NB4 (cell line): ENCODE measurements around the gene SUSD4.

Experiments used
- MYC ChIP-seq: IDR thresholded peaks from 2 replicates; pipeline ENCODE4 v1.6.1; 2011; ENCODE audit warnings: low read depth, low read length
- TF ChIP-seq, protein P1 (sequence below): IDR thresholded peaks from one replicate; pipeline ENCODE4 v1.5.1; 2012; ENCODE audit warnings: low read depth, low read length

DNA sequence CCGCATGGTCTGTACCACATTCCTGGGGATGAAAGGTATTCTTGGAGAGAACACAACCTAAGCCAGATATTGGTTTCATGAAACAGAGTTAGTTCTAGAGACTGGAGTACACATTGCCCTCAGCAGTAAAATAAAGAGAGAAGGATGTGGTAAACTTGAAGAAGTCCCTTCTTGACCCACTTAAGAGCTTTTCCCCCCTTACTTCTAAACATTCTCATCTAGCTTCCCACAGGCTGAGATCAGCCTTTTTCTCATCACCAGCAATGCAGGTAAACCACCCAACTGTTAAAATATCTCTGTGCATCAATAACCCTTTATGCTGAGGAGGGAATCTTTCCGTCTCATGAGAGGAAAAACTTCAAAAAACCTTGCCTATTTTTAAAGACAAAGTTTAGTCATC lies 62.6 kb downstream of the SUSD4 start:
- no peak for TF ChIP-seq MYC
- TF ChIP-seq, protein P1, sequence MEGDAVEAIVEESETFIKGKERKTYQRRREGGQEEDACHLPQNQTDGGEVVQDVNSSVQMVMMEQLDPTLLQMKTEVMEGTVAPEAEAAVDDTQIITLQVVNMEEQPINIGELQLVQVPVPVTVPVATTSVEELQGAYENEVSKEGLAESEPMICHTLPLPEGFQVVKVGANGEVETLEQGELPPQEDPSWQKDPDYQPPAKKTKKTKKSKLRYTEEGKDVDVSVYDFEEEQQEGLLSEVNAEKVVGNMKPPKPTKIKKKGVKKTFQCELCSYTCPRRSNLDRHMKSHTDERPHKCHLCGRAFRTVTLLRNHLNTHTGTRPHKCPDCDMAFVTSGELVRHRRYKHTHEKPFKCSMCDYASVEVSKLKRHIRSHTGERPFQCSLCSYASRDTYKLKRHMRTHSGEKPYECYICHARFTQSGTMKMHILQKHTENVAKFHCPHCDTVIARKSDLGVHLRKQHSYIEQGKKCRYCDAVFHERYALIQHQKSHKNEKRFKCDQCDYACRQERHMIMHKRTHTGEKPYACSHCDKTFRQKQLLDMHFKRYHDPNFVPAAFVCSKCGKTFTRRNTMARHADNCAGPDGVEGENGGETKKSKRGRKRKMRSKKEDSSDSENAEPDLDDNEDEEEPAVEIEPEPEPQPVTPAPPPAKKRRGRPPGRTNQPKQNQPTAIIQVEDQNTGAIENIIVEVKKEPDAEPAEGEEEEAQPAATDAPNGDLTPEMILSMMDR = no peak
